Hematopoietic multipotent progenitor cell treated with erythropoietin and hydrocortisone succinate and interleukin-3 and kit ligand, for 17 days (in vitro differentiated cells): ENCODE data around the gene RNF31.
A peak's percentile ranks its signal among the peaks of the same experiment; 100 is the strongest.

Experiments used
- DNase-seq: peaks from one replicate; pipeline ENCODE4 v3.0.0-alpha.2; 2015; ENCODE audit warnings: low spot score

RNF31 gene

DNA sequence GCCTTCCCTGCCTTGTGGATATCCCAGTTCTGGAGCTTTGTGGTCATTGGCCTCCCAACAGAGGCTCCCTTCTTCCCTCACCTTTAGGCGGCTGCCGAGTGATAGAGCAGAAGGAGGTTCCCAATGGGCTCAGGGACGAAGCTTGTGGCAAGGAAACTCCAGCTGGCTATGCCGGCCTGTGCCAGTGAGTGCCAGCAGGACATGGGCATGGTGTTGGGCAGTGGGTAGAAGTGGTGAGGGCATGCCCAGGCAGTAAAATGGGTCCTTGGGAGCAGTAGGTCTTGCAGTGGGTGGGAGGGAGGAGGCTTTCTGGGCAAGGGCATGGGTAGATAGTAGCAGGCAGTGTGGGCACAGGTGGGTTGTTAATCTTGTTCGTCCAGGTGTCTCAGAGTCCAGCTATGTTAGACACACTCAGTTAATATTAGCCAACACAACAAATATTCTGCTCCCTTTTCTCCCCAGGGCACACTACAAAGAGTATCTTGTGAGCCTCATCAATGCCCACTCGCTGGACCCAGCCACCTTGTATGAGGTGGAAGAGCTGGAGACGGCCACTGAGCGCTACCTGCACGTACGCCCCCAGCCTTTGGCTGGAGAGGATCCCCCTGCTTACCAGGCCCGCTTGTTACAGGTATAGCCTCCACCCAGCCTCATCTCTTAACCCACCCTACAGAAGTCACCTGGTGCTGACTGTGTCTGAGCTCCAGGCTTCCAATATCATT is 12.6 kb downstream of the RNF31 start:
- no peak for DNase-seq

- no peak for DNase-seq
Measured at GRCh38 chr14:24160499-24160849, 13.2 kb downstream of the RNF31 start.

GRCh38 chr14:24160850-24161804 is 13.8 kb downstream of the RNF31 start, which contains the start of gene IRF9:
TSS of gene IRF9 (plus strand) at chr14:24161265. CDS start at chr14:24162145, 880 bp downstream.
- DNase-seq: peak; percentile 100

DNA sequence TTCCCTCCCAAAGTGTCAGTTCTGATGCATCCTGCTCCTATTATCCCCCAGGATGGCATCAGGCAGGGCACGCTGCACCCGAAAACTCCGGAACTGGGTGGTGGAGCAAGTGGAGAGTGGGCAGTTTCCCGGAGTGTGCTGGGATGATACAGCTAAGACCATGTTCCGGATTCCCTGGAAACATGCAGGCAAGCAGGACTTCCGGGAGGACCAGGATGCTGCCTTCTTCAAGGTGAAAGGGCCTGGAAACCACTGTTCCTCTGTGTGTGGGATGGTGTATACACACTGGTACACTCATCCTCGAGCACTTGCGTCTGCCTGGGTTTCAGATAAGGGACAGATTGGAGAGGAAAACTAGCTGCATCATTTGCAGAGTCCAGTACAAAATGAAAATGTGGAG is 14.8 kb downstream of the RNF31 start:
- DNase-seq: peak; percentile 54

- no peak for DNase-seq
Measured at GRCh38 chr14:24164518-24164991, 17.3 kb downstream of the RNF31 start.

GRCh38 chr14:24165785-24166184 is 18.5 kb downstream of the RNF31 start:
- DNase-seq: no peak

GRCh38 chr14:24167469-24168114 is 20.3 kb downstream of the RNF31 start:
- peak; percentile 22 for DNase-seq

GRCh38 chr14:24171422-24172260 is 24.3 kb downstream of the RNF31 start, which contains the start of gene REC8:
TSS of gene REC8 (plus strand) at chr14:24172080. CDS start at chr14:24172553, 473 bp downstream.
- DNase-seq: peak; percentile 25

GRCh38 chr14:24172261-24172860 is 25.1 kb downstream of the RNF31 start:
- no peak for DNase-seq

DNA sequence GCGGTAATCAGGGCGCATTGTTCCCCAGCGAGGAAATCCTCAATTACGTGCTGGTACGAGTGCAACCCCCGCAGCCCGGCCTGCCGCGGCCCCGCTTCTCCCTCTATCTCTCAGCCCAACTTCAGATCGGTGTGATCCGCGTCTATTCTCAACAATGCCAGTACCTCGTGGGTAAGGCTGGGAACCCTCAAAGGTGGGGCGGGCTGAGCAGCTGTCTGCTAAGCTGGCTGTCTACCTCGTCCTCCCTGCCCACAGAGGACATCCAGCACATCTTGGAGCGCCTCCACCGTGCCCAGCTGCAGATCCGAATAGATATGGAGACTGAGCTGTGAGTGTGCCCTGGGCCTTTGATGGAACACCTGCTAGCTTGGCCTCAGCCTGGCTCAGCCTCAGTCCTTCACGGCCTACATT is 25.6 kb downstream of the RNF31 start:
- no peak for DNase-seq

GRCh38 chr14:24176599-24176998 is 29.3 kb downstream of the RNF31 start:
- DNase-seq: no peak

- DNase-seq: no peak
Measured at GRCh38 chr14:24177041-24177825, 29.9 kb downstream of the RNF31 start.

- DNase-seq: no peak
Measured at GRCh38 chr14:24177891-24178290, 30.6 kb downstream of the RNF31 start.

- no peak for DNase-seq
Measured at GRCh38 chr14:24178399-24179178, 31.3 kb downstream of the RNF31 start.

- no peak for DNase-seq
Measured at GRCh38 chr14:24179294-24179960, 32.1 kb downstream of the RNF31 start.

GRCh38 chr14:24179961-24180796 is 32.9 kb downstream of the RNF31 start:
- no peak for DNase-seq

DNA sequence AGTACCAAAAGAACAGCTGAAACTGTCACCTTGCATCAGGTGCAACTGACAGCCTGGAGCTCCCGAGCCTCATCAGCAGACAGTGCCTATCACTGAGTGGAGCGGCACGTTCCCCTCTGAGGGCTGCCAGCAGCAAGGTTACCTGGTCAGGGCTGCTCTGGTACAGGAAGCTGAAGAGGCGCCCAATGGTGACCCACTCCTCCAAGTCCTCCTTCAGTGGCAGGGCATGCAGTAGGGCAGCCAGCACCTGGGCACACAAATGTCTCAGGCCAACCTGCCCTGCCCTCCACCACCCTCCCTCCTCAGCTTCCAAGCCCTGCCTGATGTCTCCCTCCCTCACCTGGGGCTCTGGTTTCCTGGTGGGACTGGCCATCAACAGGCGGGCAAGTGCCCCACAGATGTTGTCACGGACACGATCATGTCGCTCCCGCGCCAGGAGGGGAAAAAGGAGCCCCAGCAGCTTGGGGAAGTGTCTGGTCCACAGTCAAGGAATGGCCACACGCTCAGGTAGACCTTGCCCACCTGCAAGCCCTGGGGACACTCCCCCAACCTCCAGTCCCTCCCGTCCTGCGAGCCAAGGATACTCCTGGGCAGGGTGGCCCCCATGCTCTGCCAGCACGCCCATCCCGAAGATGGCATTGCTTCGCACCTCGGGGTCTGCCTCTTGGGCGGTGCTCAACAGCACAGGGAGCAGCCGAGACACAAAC is 34.2 kb downstream of the RNF31 start:
- no peak for DNase-seq
